Glomerular endothelial cell (primary cell): ENCODE data around the gene AGTPBP1. TPM values are rescaled to one million over a fixed set of nuclear protein-coding genes. Genes with fewer than 3 reads are reported as not detected.
"Not testable (repeated sequence)": the region's sequence is repeated elsewhere in the genome, so short reads cannot be mapped to it uniquely, and the experiment has no call there.

Experiments
- DNase-seq: peaks from one replicate; pipeline ENCODE4 v3.0.0-alpha.2; 2011; ENCODE audit warnings: low read depth, low spot score; ENCODE audit errors: extremely low read depth
- total RNA-seq: library from RNA; depleted of rRNA; stranded (reverse); fragments of >200 nt; gene quantifications from 2 replicates; pipeline ENCODE4 v1.2.3, GENCODE V29; 2015

The AGTPBP1 gene
- total RNA-seq, 1 donor from 2014 or later = 15.2 TPM

GRCh38 chr9:85726737-85727136, 15.0 kb downstream of the AGTPBP1 start:
- no peak for DNase-seq

- no peak for DNase-seq
Observed at GRCh38 chr9:85723215-85723614, 18.5 kb downstream of the AGTPBP1 start.

GRCh38 chr9:85719411-85719810, 22.3 kb downstream of the AGTPBP1 start:
- not testable (repeated sequence) for DNase-seq

- not testable (repeated sequence) for DNase-seq
Observed at GRCh38 chr9:85717818-85718217, 23.9 kb downstream of the AGTPBP1 start.

- DNase-seq = no peak
Observed at GRCh38 chr9:85717220-85717619, 24.5 kb downstream of the AGTPBP1 start.

- no peak for DNase-seq
Observed at GRCh38 chr9:85716031-85716877, 25.5 kb downstream of the AGTPBP1 start.

- DNase-seq = no peak
Observed at GRCh38 chr9:85715587-85715986, 26.2 kb downstream of the AGTPBP1 start.

- no peak for DNase-seq
Observed at GRCh38 chr9:85713897-85714296, 27.9 kb downstream of the AGTPBP1 start.

GRCh38 chr9:85704744-85705143, 37.0 kb downstream of the AGTPBP1 start:
- DNase-seq = no peak

- no peak for DNase-seq
Observed at GRCh38 chr9:85703398-85703797, 38.4 kb downstream of the AGTPBP1 start.

GRCh38 chr9:85702726-85703289, 38.9 kb downstream of the AGTPBP1 start:
- DNase-seq = no peak

- DNase-seq = no peak
Observed at GRCh38 chr9:85702191-85702590, 39.6 kb downstream of the AGTPBP1 start.

- DNase-seq = no peak
Observed at GRCh38 chr9:85700330-85700729, 41.4 kb downstream of the AGTPBP1 start.

GRCh38 chr9:85688361-85688760, 53.4 kb downstream of the AGTPBP1 start:
- DNase-seq = no peak

- no peak for DNase-seq
Observed at GRCh38 chr9:85685081-85685480, 56.7 kb downstream of the AGTPBP1 start.

GRCh38 chr9:85676790-85677189, 65.0 kb downstream of the AGTPBP1 start:
- DNase-seq = no peak

- no peak for DNase-seq
Observed at GRCh38 chr9:85667374-85667773, 74.4 kb downstream of the AGTPBP1 start.

- DNase-seq = no peak
Observed at GRCh38 chr9:85666086-85666485, 75.7 kb downstream of the AGTPBP1 start.

- no peak for DNase-seq
Observed at GRCh38 chr9:85662573-85662972, 79.2 kb downstream of the AGTPBP1 start.

GRCh38 chr9:85658716-85659115, 83.0 kb downstream of the AGTPBP1 start:
- no peak for DNase-seq

- no peak for DNase-seq
Observed at GRCh38 chr9:85653153-85653552, 88.6 kb downstream of the AGTPBP1 start.

GRCh38 chr9:85647571-85647970, 94.2 kb downstream of the AGTPBP1 start:
- DNase-seq = no peak
